Lower lobe of right lung (tissue), 2 donors: Measurements from ENCODE around the gene CCDC93. TPM values are rescaled to one million over a fixed set of nuclear protein-coding genes. Genes with fewer than 3 reads are reported as not detected.
"Not testable (repeated sequence)": the region's sequence is repeated elsewhere in the genome, so short reads cannot be mapped to it uniquely, and the experiment has no call there.

Experiments
- ATAC-seq, 2 donors: fragments of 200-7000 bp; cut with Tn5 transposase; one replicate each; pipeline ENCODE4 v1.9.1; 2020 to 2022; ENCODE audit warnings: mild to moderate bottlenecking in 2 of 2, moderate library complexity in 2 of 2
- DNase-seq: peaks from one replicate; pipeline ENCODE4 v3.0.0-alpha.2; 2020
- H3K27ac ChIP-seq: fragments of 200-600 bp; one replicate; pipeline ENCODE4 v1.8.0; 2022
- H3K27me3 ChIP-seq: fragments of 200-600 bp; one replicate; pipeline ENCODE4 v1.8.0; 2022; ENCODE audit warnings: low read depth
- H3K36me3 ChIP-seq: fragments of 200-600 bp; one replicate; pipeline ENCODE4 v1.8.0; 2022; ENCODE audit warnings: mild to moderate bottlenecking
- H3K4me1 ChIP-seq: fragments of 200-600 bp; one replicate; pipeline ENCODE4 v1.8.0; 2022
- H3K4me3 ChIP-seq: fragments of 200-600 bp; one replicate; pipeline ENCODE4 v1.8.0; 2022; ENCODE audit warnings: mild to moderate bottlenecking
- H3K9me3 ChIP-seq: fragments of 200-600 bp; one replicate; pipeline ENCODE4 v1.8.0; 2022
- intact Hi-C: fragments of 100-400 bp; cut with DNase I; formaldehyde crosslinking; loops from one replicate; pipeline ENCODE4 v1.11.0; 2022
- total RNA-seq: library from RNA; stranded (reverse); fragmentation: NEBNext Ultra II Directional; extraction: Animal tissue kit (Norgen Biotek cat#: 25700); gene quantifications from one replicate; pipeline ENCODE4 v1.2.1, GENCODE V29; 2021
- TF ChIP-seq, protein P1 (sequence below): fragments of 200-600 bp; IDR thresholded peaks from one replicate; pipeline ENCODE4 v1.8.0; 2022; ENCODE audit warnings: antibody characterized with exemption, mild to moderate bottlenecking
- donor health status: DM: no; HTN: yes; CAD: no; lungs with severe emphysema.

The CCDC93 gene
- total RNA-seq, 1 donor from 2014 or later: 47.3 TPM

DNA sequence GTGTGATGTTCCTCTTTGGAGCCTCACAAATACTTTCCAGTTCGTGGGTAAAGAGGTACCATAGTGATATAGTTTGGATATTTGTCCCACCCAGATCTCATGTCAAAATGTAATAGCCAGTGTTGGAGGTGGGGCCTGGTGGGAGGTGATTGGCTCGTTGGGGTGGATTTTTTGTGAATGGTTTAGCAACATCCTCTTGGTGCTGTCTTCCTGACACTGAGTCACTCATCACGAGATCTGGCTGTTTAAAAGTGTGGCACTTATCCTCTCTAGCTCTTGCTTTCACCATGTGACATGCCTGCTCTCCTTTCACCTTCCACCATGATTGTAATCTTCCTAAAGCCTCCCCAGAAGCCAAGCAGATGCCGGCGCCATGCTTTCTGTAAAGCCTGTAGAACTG is 3.0 kb upstream of the CCDC93 start:
- H3K9me3 ChIP-seq: no peaks in the 10 kb centered on the region
- no peak for ATAC-seq
- intact Hi-C loops: no loop called here
- H3K27ac ChIP-seq: no peak overlapping the region
- DNase-seq: peak; percentile 49
- H3K4me1 ChIP-seq: peaks cover 20% of the 10 kb centered on the region
- H3K36me3 ChIP-seq: no peaks in the 10 kb centered on the region
- TF ChIP-seq, protein P1, sequence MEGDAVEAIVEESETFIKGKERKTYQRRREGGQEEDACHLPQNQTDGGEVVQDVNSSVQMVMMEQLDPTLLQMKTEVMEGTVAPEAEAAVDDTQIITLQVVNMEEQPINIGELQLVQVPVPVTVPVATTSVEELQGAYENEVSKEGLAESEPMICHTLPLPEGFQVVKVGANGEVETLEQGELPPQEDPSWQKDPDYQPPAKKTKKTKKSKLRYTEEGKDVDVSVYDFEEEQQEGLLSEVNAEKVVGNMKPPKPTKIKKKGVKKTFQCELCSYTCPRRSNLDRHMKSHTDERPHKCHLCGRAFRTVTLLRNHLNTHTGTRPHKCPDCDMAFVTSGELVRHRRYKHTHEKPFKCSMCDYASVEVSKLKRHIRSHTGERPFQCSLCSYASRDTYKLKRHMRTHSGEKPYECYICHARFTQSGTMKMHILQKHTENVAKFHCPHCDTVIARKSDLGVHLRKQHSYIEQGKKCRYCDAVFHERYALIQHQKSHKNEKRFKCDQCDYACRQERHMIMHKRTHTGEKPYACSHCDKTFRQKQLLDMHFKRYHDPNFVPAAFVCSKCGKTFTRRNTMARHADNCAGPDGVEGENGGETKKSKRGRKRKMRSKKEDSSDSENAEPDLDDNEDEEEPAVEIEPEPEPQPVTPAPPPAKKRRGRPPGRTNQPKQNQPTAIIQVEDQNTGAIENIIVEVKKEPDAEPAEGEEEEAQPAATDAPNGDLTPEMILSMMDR: no peak
- H3K4me3 ChIP-seq: no peak overlapping the region
- no peaks in the 10 kb centered on the region for H3K27me3 ChIP-seq

DNA sequence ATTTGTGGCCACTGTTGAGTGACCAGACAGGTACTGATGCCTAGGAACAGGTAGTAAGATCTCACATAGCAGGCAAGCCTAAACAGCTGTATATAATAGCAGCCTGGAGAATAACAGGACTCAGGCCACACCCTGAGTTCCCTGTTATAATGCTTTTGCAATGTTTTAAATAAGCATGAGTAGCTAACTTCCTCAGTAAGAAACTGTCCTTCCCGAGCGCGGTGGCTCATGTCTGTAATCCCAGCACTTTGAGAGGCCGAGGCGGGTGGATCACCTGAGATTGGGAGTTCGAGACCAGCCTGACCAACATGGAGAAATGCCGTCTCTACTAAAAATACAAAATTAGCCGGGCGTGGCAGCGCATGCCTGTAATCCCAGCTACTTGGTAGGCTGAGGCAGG is 1.9 kb upstream of the CCDC93 start:
- H3K9me3 ChIP-seq, H3K27me3 ChIP-seq, ATAC-seq, intact Hi-C loops, H3K4me3 ChIP-seq, H3K36me3 ChIP-seq, H3K27ac ChIP-seq: not testable (repeated sequence)
- H3K4me1 ChIP-seq: peaks cover 29% of the 10 kb centered on the region
- DNase-seq: peak; percentile 70

GRCh38 chr2:118014492-118014824 is 588 bp upstream of the CCDC93 start:
- Histone ChIP-seq H3K9me3 (no peaks in the 10 kb centered on the region), H3K4me1 (peaks cover 32% of the 10 kb centered on the region), H3K27me3 (no peaks in the 10 kb centered on the region), H3K4me3 (peak overlapping the region; percentile 100), H3K27ac (peak overlapping the region; percentile 94), H3K36me3 (no peaks in the 10 kb centered on the region)
- ATAC-seq (no peak), DNase-seq (no peak)
- TF ChIP-seq, protein P1: no peak
- intact Hi-C loops: no loop called here

GRCh38 chr2:118013221-118013723 is 598 bp downstream of the CCDC93 start:
- H3K36me3 ChIP-seq: peaks cover 3% of the 10 kb centered on the region
- peak overlapping the region; percentile 100 for H3K4me3 ChIP-seq
- DNase-seq (peak; percentile 74), ATAC-seq (peak; percentile 74 to 76)
- peaks cover 32% of the 10 kb centered on the region for H3K4me1 ChIP-seq
- no peaks in the 10 kb centered on the region for H3K9me3 ChIP-seq
- peak overlapping the region; percentile 94 for H3K27ac ChIP-seq
- TF ChIP-seq, protein P1: no peak
- intact Hi-C loops: no loop called here
- no peaks in the 10 kb centered on the region for H3K27me3 ChIP-seq

- intact Hi-C loops: no loop called here
- DNase-seq: no peak
- ATAC-seq: no peak
- H3K27me3 ChIP-seq: no peaks in the 10 kb centered on the region
- peaks cover 32% of the 10 kb centered on the region for H3K4me1 ChIP-seq
- TF ChIP-seq, protein P1: no peak
- peak overlapping the region; percentile 94 for H3K27ac ChIP-seq
- peak overlapping the region; percentile 100 for H3K4me3 ChIP-seq
- no peaks in the 10 kb centered on the region for H3K9me3 ChIP-seq
- peaks cover 8% of the 10 kb centered on the region for H3K36me3 ChIP-seq
Measured at GRCh38 chr2:118012778-118013177, 1.1 kb downstream of the CCDC93 start.

DNA sequence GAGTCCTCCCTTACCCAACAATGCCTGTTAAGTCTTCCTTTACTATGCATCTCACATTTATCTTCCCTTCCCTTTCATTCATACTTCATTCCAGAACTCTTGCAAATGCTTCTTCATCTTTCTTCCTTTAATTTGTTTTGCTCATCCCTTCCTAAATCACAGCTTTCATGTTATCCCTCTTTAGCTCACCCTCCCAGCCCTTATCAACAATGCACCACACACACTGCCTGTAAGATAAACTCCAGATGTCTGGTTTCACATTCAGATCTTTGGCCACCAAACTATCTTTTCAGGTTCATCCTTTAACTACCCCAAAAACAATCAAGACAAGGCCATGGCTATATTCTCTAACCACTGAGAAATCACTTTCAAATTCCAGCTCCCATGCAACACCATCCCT is 3.4 kb downstream of the CCDC93 start:
- no peak for ATAC-seq
- intact Hi-C loops: no loop called here

More for the DNA sequence above, 3.4 kb downstream of the CCDC93 start:
- no peaks in the 10 kb centered on the region for H3K27me3 ChIP-seq
- H3K9me3 ChIP-seq: no peaks in the 10 kb centered on the region
- no peak for DNase-seq
- H3K27ac ChIP-seq: no peak overlapping the region
- TF ChIP-seq, protein P1: no peak
- peaks cover 32% of the 10 kb centered on the region for H3K4me1 ChIP-seq
- peaks cover 31% of the 10 kb centered on the region for H3K36me3 ChIP-seq
- no peak overlapping the region for H3K4me3 ChIP-seq
